Measurements from ENCODE around the gene MZB1. TPM values are rescaled to one million over a fixed set of nuclear protein-coding genes. Genes with fewer than 3 reads are reported as not detected.
A peak's percentile ranks its signal among the peaks of the same experiment; 100 is the strongest.

Gene MZB1
- total and polyA plus RNA-seq, 2 of the 8 experiments (the other 6 are each of a cell fraction or from before 2014, with no cell fraction given): 0.39 to 0.47 TPM

- H3K4me1 ChIP-seq (replicated peaks in 1 of 4; ENCODE audit: control insufficient read depth in 3 of 4, insufficient read depth in 4 of 4, low read length in 3 of 4): peaks cover 3 to 21% (median 12%) of the 10 kb centered on the region in 4 experiments
- FAIRE-seq (no peak), DNase-seq (ENCODE audit: low read depth in 1 of 2, low spot score in 2 of 2) (no peak)
- H3K23me2 ChIP-seq (ENCODE audit: low read depth, low read length): peaks cover 6% of the 10 kb centered on the region; the same call in 1 of the 2 replicates
- H2AFZ ChIP-seq (ENCODE audit: low read length): no peak overlapping the region
- H2BK5ac ChIP-seq (ENCODE audit: low read depth, low read length): peak overlapping the region; percentile 85; the same call in 1 of the 2 replicates
- peak overlapping the region; percentile 92; the same call in 1 of the 2 replicates for H2BK12ac ChIP-seq (ENCODE audit: low read depth, low read length)
- H3K9me3 ChIP-seq (ENCODE audit: insufficient read depth in 2 of 2, low read depth in 1 of 2, low read length in 1 of 2): no peaks in the 10 kb centered on the region
- peaks cover 0 to 3% (median 1%) of the 10 kb centered on the region in 4 experiments; a peak in 4 of 7 replicates for H3K27me3 ChIP-seq (replicated peaks in 1 of 4; ENCODE audit: control insufficient read depth in 3 of 4, extremely low read depth in 1 of 4, insufficient read depth in 3 of 4, low read length in 3 of 4)
- H2BK120ac ChIP-seq (replicated peaks; ENCODE audit: low read depth, low read length): peak overlapping the region; percentile 20
- no peak overlapping the region for H4K8ac ChIP-seq (ENCODE audit: extremely low read depth, insufficient read depth, low read length)
- H3K36me3 ChIP-seq (ENCODE audit: control insufficient read depth in 2 of 4, insufficient read depth in 4 of 4, low read length in 3 of 4): no peaks in the 10 kb centered on the region
- H3K14ac ChIP-seq (ENCODE audit: insufficient read length): no peak overlapping the region
- ChIA-PET POLR2A (ENCODE audit: partially characterized antibody) (interaction anchor here (0.9 to 3.6 kb wide), 16 partner anchors 8 to 108 kb away, joined by 3 to 16 read pairs (median 4); partner anchors contain the start of genes MATR3, PAIP2 and SPATA24), CTCF (ENCODE audit: partially characterized antibody) (interaction anchor here (0.6 to 2.7 kb wide), 6 partner anchors 11 to 239 kb away, joined by 3 to 15 read pairs (median 4); no protein-coding TSS in a partner anchor)
- no peak overlapping the region for H3K4me3 ChIP-seq (ENCODE audit: extremely low read depth in 1 of 4, insufficient read depth in 2 of 4, low read depth in 3 of 4, low read length in 4 of 4)
- 0 out of 2 replicates have a peak overlapping the region, but pooled peaks have one; percentile 29 for H3K27ac ChIP-seq (ENCODE audit: low read depth, low read length)
- H2BK20ac ChIP-seq (ENCODE audit: low read length): peak overlapping the region; percentile 66; the same call in 1 of the 2 replicates
- no peak overlapping the region for H3K4ac ChIP-seq (replicated peaks; ENCODE audit: insufficient read length, low read depth, low read length)
- H2BK15ac ChIP-seq (ENCODE audit: low read length): peak overlapping the region; percentile 95; the same call in 1 of the 2 replicates
- H2AK5ac ChIP-seq (ENCODE audit: low read depth, low read length): peak overlapping the region; percentile 58; the same call in 1 of the 2 replicates
- no peak overlapping the region for H3K9ac ChIP-seq (replicated peaks in 1 of 4; ENCODE audit: extremely low read depth in 1 of 4, low read depth in 3 of 4, low read length in 3 of 4)
- H3K79me1 ChIP-seq (ENCODE audit: low read depth, low read length): no peaks in the 10 kb centered on the region; the same call in 1 of the 2 replicates
- H3K56ac ChIP-seq (replicated peaks; ENCODE audit: insufficient read length, low read depth, low read length): no peak overlapping the region
- peak overlapping the region; percentile 48 to 55 for H3K4me2 ChIP-seq (ENCODE audit: insufficient read depth in 1 of 2, low read depth in 2 of 2, low read length in 2 of 2)
- H3K79me2 ChIP-seq (ENCODE audit: control insufficient read depth in 1 of 2, insufficient read depth in 2 of 2, low read length in 2 of 2): no peaks in the 10 kb centered on the region
- TF ChIP-seq NRF1 (IDR thresholded peaks at IDR 0.05; ENCODE audit: low read depth, low read length) (no peak), KDM1A (IDR thresholded peaks at IDR 0.05; ENCODE audit: borderline replicate concordance, low read length) (no peak), ASH2L (IDR thresholded peaks at IDR 0.05; ENCODE audit: low read length) (peak; percentile 9)
- peak overlapping the region; percentile 68 for H3K18ac ChIP-seq (ENCODE audit: extremely low read depth, low read length)
- H4K5ac ChIP-seq (ENCODE audit: insufficient read length, low read depth, low read length): no peak overlapping the region
- WGBS, 2 experiments (ENCODE audit: extremely low coverage in 1 of 2, insufficient coverage in 1 of 2, insufficient read length in 1 of 2, insufficient replicate concordance in 2 of 2, low coverage in 1 of 2, low lambda C conversion rate in 2 of 2, missing lambda C conversion rate in 1 of 2): 95% methylated on average over 10 of the region's 10 CpGs; no CpG with 5 or more reads in 1 of the 2 experiments
- peaks cover 0 to 1% of the 10 kb centered on the region in 2 experiments for H4K20me1 ChIP-seq (replicated peaks in 1 of 2; ENCODE audit: control insufficient read depth in 1 of 2, insufficient read depth in 2 of 2, low read length in 2 of 2)
- peak overlapping the region; percentile 48 for H4K91ac ChIP-seq (replicated peaks; ENCODE audit: insufficient read length, low read length)
- no peak overlapping the region for H3K23ac ChIP-seq (ENCODE audit: insufficient read length)
These were observed 2.0 kb downstream of the MZB1 start for GRCh38 chr5:139387611-139388197.
